Stimulated activated CD8-positive, alpha-beta memory T cell treated with anti-CD3 and anti-CD28 coated beads, Interleukin-12 subunit alpha, Interleukin-12 subunit beta, amount 100 ng/mL, for 4 hours (primary cell): ENCODE results near the gene MYO6.

Experiments used
- DNase-seq: peaks from one replicate; pipeline ENCODE4 v3.0.0-alpha.2; 2020; ENCODE audit warnings: low read depth

Gene MYO6

DNA sequence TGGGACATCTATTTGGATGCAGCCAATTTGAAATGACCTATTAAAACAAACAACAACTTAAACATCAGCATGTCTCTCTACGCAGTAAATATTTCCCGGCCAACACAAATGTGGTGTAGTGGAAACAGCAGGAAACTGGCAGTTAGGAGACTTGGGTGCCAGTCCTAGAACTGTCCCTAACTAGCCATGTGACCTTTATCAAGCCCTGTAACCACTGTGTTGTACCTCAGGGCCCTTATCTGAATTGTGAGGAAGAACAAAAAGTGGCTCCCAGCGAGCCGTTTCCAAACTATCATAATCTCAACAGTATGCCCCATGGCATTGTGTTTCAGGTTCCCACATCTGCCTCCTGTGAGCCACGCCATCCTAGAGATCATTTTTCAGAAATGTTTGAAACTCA lies 198.9 kb downstream of the MYO6 start:
- DNase-seq, result no peak

DNA sequence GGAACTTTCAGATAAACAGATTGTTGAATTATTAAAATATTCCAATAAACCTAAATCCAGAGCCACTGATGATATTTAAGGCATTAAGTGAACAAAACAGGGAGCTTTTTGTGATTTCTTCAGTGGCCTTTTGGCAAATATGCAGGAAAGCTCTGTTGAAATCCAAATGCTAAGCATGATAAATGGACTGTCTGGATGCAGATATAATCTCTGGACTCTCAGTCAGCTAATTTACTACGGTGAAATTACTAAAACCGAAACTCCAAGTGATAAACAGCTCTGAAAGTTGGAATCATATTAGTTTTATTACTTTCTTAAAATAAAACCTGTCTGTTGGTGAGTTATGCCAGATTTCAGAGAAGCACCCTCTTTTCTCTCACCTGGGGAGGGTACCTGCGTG lies 203.1 kb downstream of the MYO6 start:
- DNase-seq, result no peak

DNA sequence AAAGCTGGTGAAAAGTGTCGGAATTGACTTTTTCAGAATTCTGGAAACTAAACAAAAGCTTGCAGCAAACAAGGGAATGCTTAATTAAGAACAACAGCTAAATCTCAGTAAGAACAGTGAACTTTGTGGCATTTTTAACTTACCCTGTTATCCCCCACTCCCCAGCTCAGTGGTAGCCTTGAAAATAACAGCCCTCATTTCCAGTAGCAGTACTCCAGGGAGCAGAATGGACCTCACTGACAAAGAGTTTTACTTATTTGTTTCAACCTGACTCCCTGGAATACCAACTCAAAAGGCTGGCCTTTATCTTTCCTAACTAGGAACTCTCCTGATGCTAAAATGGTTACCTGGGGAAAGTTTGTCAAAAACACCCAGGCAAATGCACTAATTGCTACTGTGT lies 214.5 kb downstream of the MYO6 start:
- no peak for DNase-seq

- no peak for DNase-seq
Observed at GRCh38 chr6:75968143-75968542, 219.1 kb downstream of the MYO6 start.
